HG02610 (cell line): Measurements from ENCODE around the gene KLF11.
A peak's percentile ranks its signal among the peaks of the same experiment; 100 is the strongest.

Source experiments
- ATAC-seq: cut with Tn5 transposase; IDR thresholded peaks from one replicate; pipeline ENCODE4 v1.9.1; 2021; ENCODE audit warnings: mild to moderate bottlenecking, moderate library complexity; ENCODE audit not compliant: unreplicated experiment

The KLF11 gene

DNA sequence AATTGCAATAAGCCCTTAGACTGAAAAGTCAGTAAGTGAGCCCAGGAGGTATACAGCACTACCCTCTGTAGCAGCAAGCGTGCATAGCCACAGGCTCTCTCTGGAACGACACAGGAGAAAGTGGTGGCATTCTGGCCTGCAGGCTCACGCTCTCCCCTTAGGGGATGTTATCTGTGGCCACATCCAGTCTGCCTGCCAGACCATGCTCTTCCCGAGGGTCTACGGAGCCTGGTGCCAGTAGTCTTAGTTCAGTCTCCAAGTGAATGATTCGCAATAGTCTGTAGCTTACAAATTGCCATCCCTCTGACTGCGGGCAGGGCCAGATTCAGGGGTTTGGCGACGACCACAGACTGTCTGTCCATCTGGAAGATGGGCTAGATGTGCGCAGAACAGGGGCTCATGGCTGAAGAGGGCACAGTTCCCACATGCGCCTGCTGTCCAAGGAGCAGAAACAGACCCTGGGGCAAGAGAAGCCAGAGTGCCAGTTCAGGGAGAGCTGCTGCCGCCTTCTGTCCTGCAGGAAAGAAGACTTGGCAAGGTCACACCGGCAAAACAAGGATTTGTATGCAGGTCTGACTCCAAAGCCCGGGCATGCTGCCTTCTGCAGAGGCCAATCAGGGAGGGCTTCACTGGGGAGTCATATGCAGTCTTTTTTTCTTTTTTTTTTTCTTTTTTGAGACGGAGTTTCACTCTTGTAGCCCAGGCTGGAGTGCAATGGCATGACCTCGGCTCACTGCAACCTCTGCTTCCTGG, 3.5 kb upstream of the KLF11 start:
- ATAC-seq: no peak

- no peak for ATAC-seq
Measured at GRCh38 chr2:10041711-10042110, 1.6 kb upstream of the KLF11 start.

- no peak for ATAC-seq
Measured at GRCh38 chr2:10042301-10043161, 819 bp upstream of the KLF11 start.

GRCh38 chr2:10043906-10044601, 704 bp downstream of the KLF11 start:
- peak; percentile 50 for ATAC-seq

- no peak for ATAC-seq
Measured at GRCh38 chr2:10045561-10046355, 2.4 kb downstream of the KLF11 start.

GRCh38 chr2:10046931-10047330, 3.6 kb downstream of the KLF11 start:
- ATAC-seq: no peak

GRCh38 chr2:10047616-10048500, 4.5 kb downstream of the KLF11 start:
- ATAC-seq: no peak

- ATAC-seq: no peak
Measured at GRCh38 chr2:10048501-10049171, 5.3 kb downstream of the KLF11 start.

DNA sequence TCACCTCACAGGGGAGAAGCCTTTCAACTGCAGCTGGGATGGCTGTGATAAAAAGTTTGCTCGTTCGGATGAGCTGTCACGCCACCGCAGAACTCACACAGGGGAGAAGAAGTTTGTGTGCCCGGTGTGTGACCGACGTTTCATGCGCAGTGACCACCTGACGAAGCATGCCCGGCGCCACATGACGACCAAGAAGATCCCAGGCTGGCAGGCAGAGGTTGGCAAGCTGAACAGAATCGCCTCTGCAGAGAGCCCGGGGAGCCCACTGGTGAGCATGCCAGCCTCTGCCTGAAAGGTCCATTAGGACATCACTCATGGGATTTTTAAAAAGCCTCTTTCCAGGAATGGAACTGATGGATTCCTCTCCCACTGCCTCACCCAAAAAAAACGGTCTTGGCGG, 8.9 kb downstream of the KLF11 start:
- no peak for ATAC-seq

- no peak for ATAC-seq
Measured at GRCh38 chr2:10053351-10053750, 10.0 kb downstream of the KLF11 start.

DNA sequence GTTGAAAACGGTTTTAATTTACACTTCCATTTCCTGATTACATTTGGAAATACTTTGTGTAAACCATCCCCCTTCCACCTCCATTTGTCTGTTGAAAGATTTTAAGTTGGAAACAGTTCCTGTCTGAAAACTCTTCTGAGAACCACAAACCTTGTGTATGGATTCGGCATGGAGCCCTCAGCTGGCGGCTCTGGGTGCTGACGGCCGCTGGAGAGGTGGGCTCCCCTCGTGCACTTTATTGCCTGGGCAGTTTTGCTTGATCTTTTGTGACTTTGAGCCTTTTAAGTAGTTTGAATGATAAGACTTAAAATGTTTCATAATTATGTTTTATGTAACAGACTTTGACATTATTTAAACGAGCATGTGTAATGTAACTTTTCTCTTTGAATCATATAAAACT, 11.1 kb downstream of the KLF11 start:
- ATAC-seq: no peak

GRCh38 chr2:10054976-10055375, 11.6 kb downstream of the KLF11 start:
- ATAC-seq: no peak

DNA sequence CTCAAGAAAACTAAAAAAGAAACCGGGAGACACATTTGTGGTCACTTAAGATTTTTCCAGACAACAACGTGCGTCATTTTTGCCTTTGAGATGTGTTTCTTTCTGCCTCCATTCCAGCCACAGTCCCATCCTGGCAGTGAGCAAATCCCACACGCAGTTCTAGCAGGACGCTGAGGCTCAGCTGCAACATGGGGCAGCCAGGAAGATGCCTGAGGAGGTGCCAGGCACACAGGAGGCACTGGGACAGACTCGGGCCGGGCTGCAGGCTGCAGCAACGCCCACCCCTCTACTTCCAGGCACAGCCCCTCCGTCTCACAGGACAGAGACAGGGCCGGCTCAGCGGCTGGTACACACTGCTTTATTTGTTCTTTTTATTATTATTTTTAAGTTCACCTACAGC, 13.1 kb downstream of the KLF11 start:
- no peak for ATAC-seq

DNA sequence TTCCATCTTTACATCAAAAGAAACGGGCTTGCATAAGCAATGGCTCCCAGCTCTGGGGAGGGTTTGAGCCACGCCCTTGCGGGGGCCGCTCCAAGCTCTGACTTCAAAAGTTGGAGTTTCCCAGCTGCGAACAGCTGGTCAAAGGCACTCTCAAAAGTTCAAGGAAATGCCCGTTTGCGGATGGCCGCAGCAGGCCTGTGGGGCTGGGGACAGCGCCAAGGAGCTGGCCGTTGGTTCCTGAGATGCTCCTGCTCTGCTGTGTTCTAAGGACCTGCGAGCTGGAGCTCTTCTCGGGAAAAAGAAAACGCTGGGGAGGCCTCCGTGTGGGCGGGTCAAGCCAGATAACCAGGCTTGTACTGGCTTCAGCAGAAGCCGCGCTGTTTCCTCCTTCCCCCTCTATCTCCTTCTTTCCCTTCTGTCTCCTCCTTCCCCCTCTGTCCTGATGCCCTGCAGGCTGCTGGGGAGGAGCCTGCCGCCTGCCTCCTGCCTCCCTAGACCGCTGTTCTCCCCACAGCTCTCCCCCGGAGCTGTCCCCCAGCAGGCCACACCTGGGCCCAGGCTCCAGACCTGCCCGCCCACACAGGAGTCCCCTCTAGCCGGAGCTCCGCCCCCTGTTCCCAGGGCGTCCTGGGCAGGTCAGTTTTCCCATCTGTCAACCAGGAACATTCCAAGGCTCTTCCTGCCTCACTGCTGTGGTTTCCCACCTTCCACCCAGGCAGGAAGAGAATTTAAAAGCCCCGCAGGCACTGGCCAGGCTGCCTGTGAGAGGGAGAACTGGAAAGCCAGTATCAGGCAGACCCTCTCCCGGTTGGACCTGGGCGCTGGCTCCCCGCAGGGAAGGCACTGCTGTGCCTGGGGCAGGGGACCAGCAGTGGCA, 14.1 kb downstream of the KLF11 start:
- ATAC-seq: no peak

DNA sequence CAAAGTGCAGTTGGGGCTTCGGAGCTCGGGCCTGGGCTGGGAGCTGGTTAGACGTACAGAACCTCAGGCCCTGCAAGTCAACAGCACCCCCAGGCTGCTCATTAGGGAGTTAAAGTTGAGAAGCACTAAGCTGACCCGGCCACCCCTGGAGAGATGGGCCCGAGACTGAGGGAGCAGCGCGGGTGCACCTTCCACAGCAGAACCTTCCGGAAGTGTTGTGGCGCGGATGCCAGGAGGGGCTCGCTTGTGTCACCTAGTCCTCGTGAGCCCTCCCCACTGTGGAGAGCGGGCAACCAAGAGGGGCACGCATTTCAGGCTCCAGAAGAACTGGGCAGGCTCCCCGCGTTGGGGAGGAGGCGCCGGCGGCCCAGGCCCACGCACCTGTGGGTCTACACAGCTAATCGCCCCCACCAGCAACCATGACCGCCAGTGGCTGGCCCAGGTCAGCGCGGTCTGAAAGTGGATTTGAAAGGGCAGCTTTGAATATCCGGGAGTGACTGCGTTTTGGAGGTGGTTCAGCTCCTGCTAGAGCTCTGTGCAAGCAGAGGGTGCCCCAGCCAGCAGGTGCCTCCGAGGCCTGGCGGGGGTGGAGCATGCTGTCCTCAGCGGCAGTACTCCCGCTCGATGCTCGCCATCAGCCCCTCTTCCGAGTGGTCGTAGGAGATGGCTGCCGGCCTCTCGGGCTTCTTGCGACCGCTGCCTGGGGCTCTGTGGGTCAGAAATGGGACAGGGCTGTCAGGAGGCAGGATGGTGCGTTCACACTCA, 15.1 kb downstream of the KLF11 start:
- no peak for ATAC-seq

DNA sequence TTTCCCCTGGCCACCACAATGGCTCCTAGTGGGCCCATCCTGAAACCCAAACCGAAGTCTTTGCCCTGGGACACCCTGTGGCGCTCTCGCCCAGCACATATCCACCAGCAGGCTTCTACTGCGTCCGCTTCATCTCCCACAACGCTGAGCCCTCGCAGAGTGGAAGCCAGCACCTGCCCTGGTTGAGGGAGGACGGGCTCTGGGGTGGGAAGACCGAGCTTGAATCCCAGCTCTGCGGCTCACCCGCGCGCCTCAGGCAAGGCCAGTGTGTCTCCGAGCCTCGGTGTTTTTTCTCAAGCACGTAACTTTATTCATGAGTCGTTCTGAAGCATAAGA, 15.6 kb downstream of the KLF11 start:
- no peak for ATAC-seq

DNA sequence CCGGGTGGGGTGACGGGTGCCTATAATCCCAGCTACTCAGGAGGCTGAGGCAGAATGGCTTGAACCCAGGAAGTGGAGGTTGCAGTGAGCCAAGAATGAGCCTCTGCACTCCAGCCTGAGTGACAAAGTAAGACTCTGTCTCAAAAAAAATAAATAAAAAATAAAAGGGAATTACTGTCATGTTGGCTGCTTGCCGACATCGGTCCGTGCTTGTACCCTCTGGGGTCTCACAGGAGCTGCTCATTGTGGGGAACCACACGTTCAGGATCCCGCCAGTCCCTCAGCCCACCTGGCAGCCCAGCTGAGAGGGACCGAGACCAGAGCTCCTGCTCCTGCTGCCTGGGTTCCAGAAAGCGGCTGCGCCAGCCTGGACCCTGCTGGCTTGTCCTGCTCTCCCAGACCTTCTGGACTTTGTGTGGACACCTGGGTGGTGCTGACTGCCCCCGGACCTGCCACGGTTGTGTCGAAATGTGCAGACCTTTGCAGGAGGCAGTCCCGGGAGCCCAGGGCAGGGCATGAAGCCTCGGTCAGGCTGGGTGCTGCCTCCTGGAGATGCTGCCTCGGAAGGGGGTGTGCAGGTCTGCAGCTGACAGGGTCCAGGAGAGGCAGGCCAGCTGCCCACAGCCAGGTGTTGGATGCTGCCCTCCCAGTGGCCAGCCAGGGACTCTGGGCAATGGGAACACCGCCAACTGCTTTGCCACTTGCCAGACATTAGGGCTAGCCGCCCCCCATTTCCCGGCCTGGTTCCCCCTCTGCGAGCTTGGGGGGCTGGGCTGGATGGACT, 16.4 kb downstream of the KLF11 start:
- no peak for ATAC-seq
